IgD-negative memory B cell (primary cell): Measurements from ENCODE around the gene CEMP1. TPM values are rescaled to one million over a fixed set of nuclear protein-coding genes. Genes with fewer than 3 reads are reported as not detected.

ENCODE experiments used
- H3K27ac Mint-ChIP-seq, 3 donors: one replicate each; pipeline ENCODE4 v1.8.0; 2020 to 2022; ENCODE audit warnings: mild to moderate bottlenecking in 3 of 3, mixed read lengths in 3 of 3, moderate library complexity in 1 of 3
- H3K27me3 Mint-ChIP-seq: one replicate; pipeline ENCODE4 v1.8.0; 2021; ENCODE audit warnings: mixed read lengths
- H3K36me3 Mint-ChIP-seq: one replicate; pipeline ENCODE4 v1.8.0; 2020; ENCODE audit warnings: mild to moderate bottlenecking, mixed read lengths
- H3K4me1 Mint-ChIP-seq, 3 donors: one replicate each; pipeline ENCODE4 v1.8.0; 2020 to 2022; ENCODE audit warnings: mixed read lengths in 3 of 3, mild to moderate bottlenecking in 1 of 3
- H3K4me3 Mint-ChIP-seq, 4 donors: one replicate each; pipeline ENCODE4 v1.8.0; 2020 to 2022; ENCODE audit warnings: mild to moderate bottlenecking in 4 of 4, mixed read lengths in 4 of 4, moderate library complexity in 3 of 4
- H3K9me3 Mint-ChIP-seq, 3 donors: one replicate each; pipeline ENCODE4 v1.8.0; 2020 to 2021; ENCODE audit warnings: mixed read lengths in 3 of 3, mild to moderate bottlenecking in 1 of 3
- polyA plus RNA-seq: library from polyadenylated mRNA; unstranded; fragments of 300-500 nt; fragmentation: Illumina TruSeq; gene quantifications from one replicate; pipeline ENCODE4 v1.2.3, GENCODE V29; 2021

Gene CEMP1
- polyA plus RNA-seq, 1 donor from 2014 or later, result 6.2 TPM

- Mint-ChIP-seq H3K27ac (peak overlapping the region; percentile 27 to 99 (median 53)), H3K27me3 (no peaks in the 10 kb centered on the region), H3K36me3 (peaks cover 1% of the 10 kb centered on the region), H3K9me3 (no peaks in the 10 kb centered on the region), H3K4me3 (peak overlapping the region in 1 of 4 donors; percentile 66), H3K4me1 (peaks cover 2 to 14% (median 7%) of the 10 kb centered on the region in 3 donors)
Observed at GRCh38 chr16:2529961-2530628, 1.1 kb downstream of the CEMP1 start.

GRCh38 chr16:2529061-2529931, 1.9 kb downstream of the CEMP1 start:
- Mint-ChIP-seq H3K4me3 (peak overlapping the region in 2 of 4 donors; percentile 39 to 66), H3K36me3 (peaks cover 1% of the 10 kb centered on the region), H3K9me3 (no peaks in the 10 kb centered on the region), H3K27ac (peak overlapping the region in 1 of 3 donors; percentile 99), H3K27me3 (no peaks in the 10 kb centered on the region), H3K4me1 (peaks cover 5 to 17% (median 11%) of the 10 kb centered on the region in 3 donors)

- Mint-ChIP-seq H3K4me1 (peaks cover 6 to 14% (median 7%) of the 10 kb centered on the region in 3 donors), H3K27me3 (no peaks in the 10 kb centered on the region), H3K27ac (peak overlapping the region in 1 of 3 donors; percentile 99), H3K36me3 (peaks cover 1% of the 10 kb centered on the region), H3K4me3 (peak overlapping the region in 1 of 4 donors; percentile 23), H3K9me3 (no peaks in the 10 kb centered on the region)
Observed at GRCh38 chr16:2528161-2529060, 2.8 kb downstream of the CEMP1 start.

- H3K4me1 Mint-ChIP-seq, result peaks cover 5 to 14% (median 6%) of the 10 kb centered on the region in 3 donors
- peak overlapping the region in 1 of 3 donors; percentile 99 for H3K27ac Mint-ChIP-seq
- H3K36me3 Mint-ChIP-seq, result peaks cover 1% of the 10 kb centered on the region
- H3K9me3 Mint-ChIP-seq, result no peaks in the 10 kb centered on the region
- no peaks in the 10 kb centered on the region for H3K27me3 Mint-ChIP-seq
- no peak overlapping the region for H3K4me3 Mint-ChIP-seq
Observed at GRCh38 chr16:2527784-2528100, 3.5 kb downstream of the CEMP1 start.

- H3K4me3 Mint-ChIP-seq, result no peak overlapping the region
- H3K9me3 Mint-ChIP-seq, result no peaks in the 10 kb centered on the region
- peak overlapping the region in 2 of 3 donors; percentile 74 to 99 for H3K27ac Mint-ChIP-seq
- no peaks in the 10 kb centered on the region for H3K27me3 Mint-ChIP-seq
- peaks cover 1% of the 10 kb centered on the region for H3K36me3 Mint-ChIP-seq
- peaks cover 5 to 13% (median 6%) of the 10 kb centered on the region in 3 donors for H3K4me1 Mint-ChIP-seq
Observed at GRCh38 chr16:2527071-2527783, 4.0 kb downstream of the CEMP1 start.

- H3K27me3 Mint-ChIP-seq, result no peaks in the 10 kb centered on the region
- no peaks in the 10 kb centered on the region for H3K9me3 Mint-ChIP-seq
- H3K4me3 Mint-ChIP-seq, result peak overlapping the region in 1 of 4 donors; percentile 60
- peaks cover 7 to 11% (median 9%) of the 10 kb centered on the region in 3 donors for H3K4me1 Mint-ChIP-seq
- H3K27ac Mint-ChIP-seq, result peak overlapping the region in 1 of 3 donors; percentile 99
- H3K36me3 Mint-ChIP-seq, result peaks cover 1% of the 10 kb centered on the region
Observed at GRCh38 chr16:2526135-2526534, 5.1 kb downstream of the CEMP1 start.

- peak overlapping the region; percentile 23 to 99 (median 90) for H3K27ac Mint-ChIP-seq
- peaks cover 8 to 22% (median 12%) of the 10 kb centered on the region in 3 donors for H3K4me1 Mint-ChIP-seq
- no peaks in the 10 kb centered on the region for H3K27me3 Mint-ChIP-seq
- H3K36me3 Mint-ChIP-seq, result no peaks in the 10 kb centered on the region
- H3K9me3 Mint-ChIP-seq, result no peaks in the 10 kb centered on the region
- H3K4me3 Mint-ChIP-seq, result peak overlapping the region in 1 of 4 donors; percentile 86
Observed at GRCh38 chr16:2524339-2524938, 6.8 kb downstream of the CEMP1 start.

- Mint-ChIP-seq H3K36me3 (no peaks in the 10 kb centered on the region), H3K9me3 (no peaks in the 10 kb centered on the region)
Observed at GRCh38 chr16:2523801-2524231, 7.4 kb downstream of the CEMP1 start.

GRCh38 chr16:2520784-2521531, 10.2 kb downstream of the CEMP1 start:
- Mint-ChIP-seq H3K9me3 (no peaks in the 10 kb centered on the region), H3K27ac (peak overlapping the region; percentile 99), H3K36me3 (peaks cover 3% of the 10 kb centered on the region), H3K4me3 (peak overlapping the region; percentile 92 to 98 (median 95)), H3K27me3 (peaks cover 2% of the 10 kb centered on the region), H3K4me1 (peaks cover 30 to 47% (median 34%) of the 10 kb centered on the region in 3 donors)

More at GRCh38 chr16:2523801-2524231, 7.4 kb downstream of the CEMP1 start:
- peak overlapping the region in 3 of 4 donors; percentile 68 to 86 (median 76) for H3K4me3 Mint-ChIP-seq
- H3K27ac Mint-ChIP-seq, result peak overlapping the region; percentile 23 to 99 (median 90)
- no peaks in the 10 kb centered on the region for H3K27me3 Mint-ChIP-seq
- peaks cover 12 to 25% (median 12%) of the 10 kb centered on the region in 3 donors for H3K4me1 Mint-ChIP-seq

GRCh38 chr16:2520097-2520783, 11.0 kb downstream of the CEMP1 start, which contains the start of gene AMDHD2:
AMDHD2 (plus strand) TSS chr16:2520371; CDS start chr16:2520459, 88 bp downstream.
- peak within 1 kb of the TSS; percentile 99 for H3K27ac Mint-ChIP-seq
- H3K4me1 Mint-ChIP-seq, result peaks cover 37 to 54% (median 41%) of the 10 kb centered on the region in 3 donors
- peak within 1 kb of the TSS; percentile 92 to 98 (median 95) for H3K4me3 Mint-ChIP-seq
- no peaks in the 10 kb centered on the region for H3K9me3 Mint-ChIP-seq
- H3K36me3 Mint-ChIP-seq, result peaks cover 3% of the 10 kb centered on the region
- peaks cover 2% of the 10 kb centered on the region for H3K27me3 Mint-ChIP-seq

GRCh38 chr16:2519711-2520080, 11.5 kb downstream of the CEMP1 start:
- peak overlapping the region; percentile 66 to 93 (median 93) for H3K4me3 Mint-ChIP-seq
- peaks cover 2% of the 10 kb centered on the region for H3K27me3 Mint-ChIP-seq
- H3K36me3 Mint-ChIP-seq, result peaks cover 5% of the 10 kb centered on the region
- H3K27ac Mint-ChIP-seq, result peak overlapping the region; percentile 96 to 99 (median 99)
- peaks cover 40 to 58% (median 44%) of the 10 kb centered on the region in 3 donors for H3K4me1 Mint-ChIP-seq
- H3K9me3 Mint-ChIP-seq, result no peaks in the 10 kb centered on the region

GRCh38 chr16:2518823-2519710, 12.1 kb downstream of the CEMP1 start:
- H3K27me3 Mint-ChIP-seq, result peaks cover 2% of the 10 kb centered on the region

More at GRCh38 chr16:2518823-2519710, 12.1 kb downstream of the CEMP1 start:
- Mint-ChIP-seq H3K27ac (peak overlapping the region; percentile 96 to 99 (median 99)), H3K9me3 (no peaks in the 10 kb centered on the region), H3K4me3 (peak overlapping the region in 2 of 4 donors; percentile 66 to 93), H3K4me1 (peaks cover 40 to 55% (median 40%) of the 10 kb centered on the region in 3 donors), H3K36me3 (peaks cover 5% of the 10 kb centered on the region)
